ENCODE results near the gene HES5. TPM values are rescaled to one million over a fixed set of nuclear protein-coding genes. Genes with fewer than 3 reads are reported as not detected.
A peak's percentile ranks its signal among the peaks of the same experiment; 100 is the strongest.

The HES5 gene
- total and polyA plus RNA-seq, 2 of the 13 experiments (the other 11 are each of a cell fraction or from before 2014, with no cell fraction given), result not detected

DNA sequence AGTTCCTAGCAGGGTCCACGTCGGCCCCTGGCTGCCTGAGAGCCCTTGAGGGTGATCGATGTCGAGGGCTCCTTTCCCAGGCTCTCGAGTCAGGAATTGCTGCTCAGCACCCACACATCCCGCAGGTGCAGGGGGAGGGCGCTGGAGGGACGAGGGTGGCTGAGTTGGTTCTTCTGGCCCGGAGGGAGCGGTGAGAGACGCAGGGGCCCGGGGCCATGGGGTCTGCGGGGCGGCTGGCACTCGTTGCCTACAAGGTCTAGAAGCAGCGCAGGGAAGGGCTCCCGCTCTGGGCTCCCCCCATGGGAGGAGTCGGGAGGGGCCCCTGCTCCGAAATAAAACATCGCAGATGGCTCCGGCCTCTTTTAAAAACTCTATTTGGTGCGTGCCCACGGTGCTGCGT is 21.9 kb downstream of the HES5 start (continued):
- TF ChIP-seq, protein P1, sequence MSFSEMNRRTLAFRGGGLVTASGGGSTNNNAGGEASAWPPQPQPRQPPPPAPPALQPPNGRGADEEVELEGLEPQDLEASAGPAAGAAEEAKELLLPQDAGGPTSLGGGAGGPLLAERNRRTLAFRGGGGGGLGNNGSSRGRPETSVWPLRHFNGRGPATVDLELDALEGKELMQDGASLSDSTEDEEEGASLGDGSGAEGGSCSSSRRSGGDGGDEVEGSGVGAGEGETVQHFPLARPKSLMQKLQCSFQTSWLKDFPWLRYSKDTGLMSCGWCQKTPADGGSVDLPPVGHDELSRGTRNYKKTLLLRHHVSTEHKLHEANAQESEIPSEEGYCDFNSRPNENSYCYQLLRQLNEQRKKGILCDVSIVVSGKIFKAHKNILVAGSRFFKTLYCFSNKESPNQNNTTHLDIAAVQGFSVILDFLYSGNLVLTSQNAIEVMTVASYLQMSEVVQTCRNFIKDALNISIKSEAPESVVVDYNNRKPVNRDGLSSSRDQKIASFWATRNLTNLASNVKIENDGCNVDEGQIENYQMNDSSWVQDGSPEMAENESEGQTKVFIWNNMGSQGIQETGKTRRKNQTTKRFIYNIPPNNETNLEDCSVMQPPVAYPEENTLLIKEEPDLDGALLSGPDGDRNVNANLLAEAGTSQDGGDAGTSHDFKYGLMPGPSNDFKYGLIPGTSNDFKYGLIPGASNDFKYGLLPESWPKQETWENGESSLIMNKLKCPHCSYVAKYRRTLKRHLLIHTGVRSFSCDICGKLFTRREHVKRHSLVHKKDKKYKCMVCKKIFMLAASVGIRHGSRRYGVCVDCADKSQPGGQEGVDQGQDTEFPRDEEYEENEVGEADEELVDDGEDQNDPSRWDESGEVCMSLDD (CRISPR knock-in tag; IDR thresholded peaks at IDR 0.05; ENCODE audit: borderline replicate concordance), result no peak
- TF ChIP-seq GTF3A (CRISPR knock-in tag; conservative IDR thresholded peaks at IDR 0.05) (no peak), SOX6 (IDR thresholded peaks at IDR 0.05) (no peak), SOX6 (CRISPR knock-in tag; IDR thresholded peaks at IDR 0.05) (no peak)

DNA sequence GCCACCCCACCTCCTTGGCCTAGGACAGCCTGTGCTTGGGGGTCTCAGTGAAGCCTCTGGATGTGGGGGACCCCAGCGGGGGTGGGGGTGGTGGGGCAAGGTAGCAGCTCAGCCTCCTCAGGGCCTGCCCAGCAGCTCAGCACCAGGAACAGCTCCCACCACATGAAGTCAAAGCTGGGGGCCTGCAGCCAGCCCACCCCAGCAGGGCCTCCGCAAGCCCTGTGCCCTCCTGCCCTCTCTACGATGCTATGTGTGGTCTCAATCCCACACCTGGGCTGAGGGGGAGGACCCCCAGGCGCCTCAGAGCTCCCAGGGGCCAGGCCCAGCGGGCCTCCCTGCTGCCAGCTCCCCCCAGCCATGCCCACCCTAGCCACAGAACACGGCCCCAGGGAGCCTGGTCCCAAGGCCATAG is 22.3 kb downstream of the HES5 start:
- in situ Hi-C loops (cut with HindIII; ENCODE audit: extremely low pct_ligation_motif_present, low pct_unique_long_range_greater_than_20kb) (loop anchor here (25.0 kb wide), 1 partner anchor 320 kb away; the partner anchor contains the start of gene FAAP20), intact Hi-C loops (cut with micrococcal nuclease; ENCODE audit: unreplicated experiment) (no loop called here)
- peaks cover 11 to 30% of the 10 kb centered on the region in 2 experiments for H3K27me3 ChIP-seq (ENCODE audit: control insufficient read depth in 1 of 2, insufficient read depth in 2 of 2, low read length in 2 of 2)
- ATAC-seq (no peak), FAIRE-seq (no peak), DNase-seq (ENCODE audit: low spot score) (no peak)
- ChIA-PET POLR2A (no interaction called here), CTCF (ENCODE audit: low intra/inter-chr PET ratio, low total read pairs) (no interaction called here)
- no peak overlapping the region for H3K4me2 ChIP-seq (ENCODE audit: low read depth, low read length)
- WGBS (ENCODE audit: low lambda C conversion rate), result no CpG with 5 or more reads among the region's 6 CpGs
- TF ChIP-seq, protein P2, sequence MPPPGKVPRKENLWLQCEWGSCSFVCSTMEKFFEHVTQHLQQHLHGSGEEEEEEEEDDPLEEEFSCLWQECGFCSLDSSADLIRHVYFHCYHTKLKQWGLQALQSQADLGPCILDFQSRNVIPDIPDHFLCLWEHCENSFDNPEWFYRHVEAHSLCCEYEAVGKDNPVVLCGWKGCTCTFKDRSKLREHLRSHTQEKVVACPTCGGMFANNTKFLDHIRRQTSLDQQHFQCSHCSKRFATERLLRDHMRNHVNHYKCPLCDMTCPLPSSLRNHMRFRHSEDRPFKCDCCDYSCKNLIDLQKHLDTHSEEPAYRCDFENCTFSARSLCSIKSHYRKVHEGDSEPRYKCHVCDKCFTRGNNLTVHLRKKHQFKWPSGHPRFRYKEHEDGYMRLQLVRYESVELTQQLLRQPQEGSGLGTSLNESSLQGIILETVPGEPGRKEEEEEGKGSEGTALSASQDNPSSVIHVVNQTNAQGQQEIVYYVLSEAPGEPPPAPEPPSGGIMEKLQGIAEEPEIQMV (CRISPR knock-in tag; IDR thresholded peaks at IDR 0.05; ENCODE audit: low read depth), result no peak
- TF ChIP-seq ZC3H13 (CRISPR knock-in tag; IDR thresholded peaks at IDR 0.05), result peak; percentile 71; the same call in 1 of the 2 replicates
- TF ChIP-seq RBFOX2 (IDR thresholded peaks at IDR 0.05; ENCODE audit: low read depth, low read length), result 0 out of 2 replicates have a peak, but pooled peaks have one; percentile 24
- H3K79me2 ChIP-seq (ENCODE audit: insufficient read depth, low read length), result no peaks in the 10 kb centered on the region
- no peak overlapping the region for H3K9ac ChIP-seq (ENCODE audit: insufficient read depth, low read depth, low read length)
- no peaks in the 10 kb centered on the region for H3K4me1 ChIP-seq (ENCODE audit: insufficient read depth, low read length)
- peaks cover 11 to 31% of the 10 kb centered on the region in 2 experiments for H3K36me3 ChIP-seq (replicated peaks in 1 of 2; ENCODE audit: control insufficient read depth in 1 of 2, insufficient read depth in 2 of 2, low read length in 2 of 2)
- no TSS peak for BruUV-seq (replicated peaks)
- H3K27ac ChIP-seq (ENCODE audit: extremely low read length, insufficient read depth, low read length), result no peak overlapping the region
- H2AFZ ChIP-seq (ENCODE audit: low read length), result no peak overlapping the region
- H3K9me3 ChIP-seq (ENCODE audit: low read length), result no peaks in the 10 kb centered on the region
- no peak overlapping the region for H3K4me3 ChIP-seq (replicated peaks in 1 of 3; ENCODE audit: insufficient read depth in 1 of 3, low read depth in 2 of 3, low read length in 3 of 3)
- H4K20me1 ChIP-seq (ENCODE audit: insufficient read depth, low read length), result no peaks in the 10 kb centered on the region

All from HepG2 (cell line).